ENCODE data around the gene SIPA1L3.

SIPA1L3 gene

DNA sequence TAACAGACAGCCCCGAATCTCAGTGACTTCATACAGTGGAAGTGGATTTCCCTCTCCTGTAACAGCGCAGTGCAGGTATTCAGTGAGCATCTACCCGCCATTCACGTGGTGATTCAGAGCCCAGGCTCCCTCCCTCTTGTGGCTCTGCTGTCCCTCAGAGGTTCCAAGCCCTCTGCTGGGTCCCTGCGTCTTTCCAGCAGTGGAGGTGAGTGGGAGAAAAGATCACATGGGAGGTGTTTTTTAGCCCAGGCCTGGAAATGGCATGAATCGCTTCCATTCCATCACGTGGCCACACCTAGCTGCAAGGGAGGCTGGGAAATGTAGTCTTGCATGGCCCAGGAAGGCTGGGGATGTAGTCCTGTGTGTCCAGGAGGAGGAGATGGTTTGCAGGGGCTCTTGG lies 255.6 kb downstream of the SIPA1L3 start:
- DNase-seq = no peak

DNA sequence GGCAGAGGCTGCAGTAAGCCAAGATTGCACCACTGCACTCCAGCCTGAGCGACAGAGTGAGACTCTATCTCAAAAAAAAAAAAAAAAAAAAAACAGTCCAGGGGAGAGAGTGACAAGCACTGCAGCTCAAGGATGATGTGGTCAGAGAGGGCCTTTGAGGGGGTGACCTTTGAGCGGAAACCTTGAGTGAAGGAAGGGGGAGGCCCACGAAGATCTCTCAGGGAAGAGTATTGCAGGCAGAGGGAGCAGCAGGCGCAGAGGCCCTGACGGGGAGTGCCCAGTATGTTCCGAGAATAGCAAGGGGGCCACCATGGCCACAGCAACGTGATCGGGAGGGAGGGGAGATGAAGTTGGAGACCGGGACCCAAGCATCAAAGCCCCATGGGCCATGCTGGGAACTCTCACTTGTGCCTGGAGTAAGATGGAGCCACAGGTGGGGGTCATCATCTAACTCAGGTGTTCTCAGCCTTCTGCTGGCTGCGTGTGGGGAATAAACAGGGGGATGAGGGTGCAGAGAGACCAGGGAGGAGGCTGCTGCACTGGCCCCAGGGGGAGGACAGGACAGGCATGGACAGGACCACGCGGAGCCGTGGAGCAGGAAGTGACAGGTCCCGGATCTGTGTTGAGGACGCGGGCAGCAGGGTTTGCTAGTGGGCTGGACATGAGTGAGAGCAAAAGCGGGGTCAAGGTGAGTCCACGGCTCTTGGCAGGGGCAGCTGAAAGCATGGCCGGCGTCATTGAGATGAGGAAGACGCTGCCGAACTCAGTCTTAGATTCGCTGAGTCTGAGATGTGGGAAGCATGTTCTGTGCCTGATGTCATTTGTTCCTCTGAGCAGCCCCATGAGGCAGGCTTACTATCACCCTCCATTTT lies 256.6 kb downstream of the SIPA1L3 start:
- no peak for DNase-seq

DNA sequence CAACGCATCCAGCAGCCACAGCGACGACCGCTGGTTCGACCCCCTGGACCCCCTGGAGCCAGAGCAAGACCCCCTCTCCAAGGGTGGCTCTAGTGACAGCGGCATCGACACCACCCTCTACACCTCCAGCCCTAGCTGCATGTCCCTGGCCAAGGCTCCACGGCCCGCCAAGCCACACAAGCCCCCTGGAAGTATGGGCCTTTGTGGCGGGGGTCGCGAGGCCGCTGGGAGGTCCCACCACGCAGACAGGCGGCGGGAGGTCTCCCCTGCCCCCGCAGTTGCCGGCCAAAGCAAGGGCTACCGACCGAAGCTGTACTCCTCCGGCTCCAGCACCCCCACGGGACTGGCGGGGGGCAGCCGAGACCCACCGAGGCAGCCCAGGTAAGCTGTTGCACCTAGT lies 257.5 kb downstream of the SIPA1L3 start:
- DNase-seq = no peak

DNA sequence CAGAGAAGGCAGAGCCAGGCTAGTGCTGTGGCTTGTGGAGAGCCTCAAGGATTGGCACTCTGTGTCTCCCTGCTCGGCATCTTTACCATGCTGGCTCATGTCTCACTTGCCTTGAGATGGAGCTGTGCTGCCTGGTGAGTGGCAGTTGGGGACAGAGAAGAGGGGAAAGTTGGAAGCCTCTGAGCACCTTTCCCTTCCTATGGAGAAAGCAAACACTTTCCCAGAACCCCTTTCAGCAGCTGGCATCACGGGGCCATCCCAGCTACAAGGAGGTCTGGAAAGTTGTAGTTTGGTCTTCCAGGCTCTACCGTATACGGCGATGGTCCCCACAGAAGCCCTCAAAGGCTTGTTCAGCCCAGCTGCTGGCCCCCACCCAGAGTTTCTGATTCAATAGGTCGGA lies 258.3 kb downstream of the SIPA1L3 start:
- DNase-seq = no peak

DNA sequence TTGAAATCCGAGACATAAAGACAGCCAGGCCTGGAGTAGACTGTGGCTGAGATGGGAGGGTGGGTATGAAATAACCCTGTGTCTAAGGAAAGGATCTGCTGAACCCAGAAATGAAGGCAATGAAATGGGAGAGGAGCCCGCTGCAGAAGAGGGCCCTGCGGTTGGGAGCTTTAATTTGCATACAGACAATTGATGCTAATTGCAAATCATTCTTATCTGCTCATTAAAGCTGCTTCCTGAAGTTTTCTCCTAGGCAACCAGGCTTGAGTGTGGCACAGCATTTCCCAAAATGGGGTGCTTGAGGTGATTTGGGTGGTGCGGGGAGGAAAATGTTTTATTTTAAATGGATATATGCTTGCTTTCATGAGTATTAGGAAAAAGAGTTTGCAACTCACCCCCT lies 261.6 kb downstream of the SIPA1L3 start:
- DNase-seq = no peak

DNA sequence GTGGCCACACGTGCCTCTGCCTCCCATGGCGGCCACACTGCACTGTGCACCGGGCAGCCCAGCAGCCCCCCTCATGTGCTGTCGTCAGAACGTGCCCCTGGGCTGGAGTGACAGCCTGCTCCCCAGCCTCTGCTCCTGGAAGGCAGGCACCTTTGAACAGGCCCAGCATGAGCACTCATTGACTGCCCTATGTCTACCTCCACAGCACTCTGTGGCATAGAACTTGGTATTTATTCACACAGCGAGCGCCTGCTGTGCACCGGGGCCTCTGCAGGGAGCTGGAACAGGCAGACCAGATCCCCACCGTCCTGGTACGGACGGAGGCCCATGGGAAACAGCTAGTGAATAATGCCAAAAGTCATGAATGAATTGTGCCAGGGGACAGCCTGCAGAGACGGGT lies 263.3 kb downstream of the SIPA1L3 start:
- DNase-seq = no peak

DNA sequence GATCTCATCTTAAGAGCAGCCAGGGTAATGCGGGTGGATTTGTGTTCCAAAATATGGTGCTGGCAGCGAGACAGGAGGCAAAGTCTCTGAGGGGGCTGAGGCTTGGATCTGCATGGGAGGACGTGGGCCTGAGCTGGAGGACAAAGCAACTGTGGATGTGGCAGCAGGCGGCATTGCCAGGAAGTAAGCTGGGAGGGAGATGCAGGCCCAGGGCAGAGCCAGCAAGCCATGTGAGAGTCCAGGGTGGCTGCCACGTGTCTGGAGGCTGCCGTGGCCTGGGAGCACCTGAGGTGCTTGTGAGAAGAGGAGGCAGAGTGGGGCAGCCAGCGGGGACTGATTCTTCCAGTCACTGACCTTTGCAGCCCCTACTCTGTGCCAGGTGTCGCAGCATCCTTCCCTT lies 265.0 kb downstream of the SIPA1L3 start:
- DNase-seq = no peak

DNA sequence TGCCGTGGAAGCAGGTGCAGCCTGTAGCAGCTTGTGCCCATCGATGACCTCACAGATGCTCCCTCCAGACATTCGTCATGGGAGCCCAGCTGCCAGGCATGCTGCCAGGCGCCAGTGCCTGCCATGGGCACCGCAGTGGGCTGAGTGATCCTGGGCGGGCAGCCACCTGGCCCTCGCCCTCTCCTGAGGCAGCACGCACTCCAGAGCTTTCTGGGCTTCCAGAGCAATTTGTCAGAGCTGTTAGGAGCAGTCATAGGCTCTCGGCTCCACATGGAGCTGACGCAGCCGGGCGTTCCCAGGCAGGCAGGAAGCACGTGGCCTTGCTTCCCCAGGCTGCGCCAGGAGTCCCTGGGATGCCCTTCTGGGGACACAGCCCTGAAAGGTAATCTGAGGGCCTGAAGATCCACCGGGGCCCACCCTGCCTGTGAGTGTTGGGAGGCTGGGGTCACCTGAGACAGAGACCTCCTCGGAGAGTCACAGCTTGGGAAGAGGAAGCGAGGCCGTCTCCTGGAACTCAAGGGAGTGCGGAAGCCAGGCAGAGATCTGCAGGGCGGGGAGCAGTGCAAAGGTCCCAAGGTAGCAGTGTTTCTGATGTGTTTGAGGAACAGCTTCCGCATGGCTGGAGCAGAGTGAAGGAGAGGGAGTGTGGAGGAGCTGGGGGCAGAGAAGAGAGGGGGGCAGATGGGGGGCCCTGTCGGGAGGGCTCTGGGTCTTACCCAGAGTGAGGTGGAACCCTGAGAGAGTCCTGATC lies 266.5 kb downstream of the SIPA1L3 start:
- DNase-seq = peak; percentile 85

DNA sequence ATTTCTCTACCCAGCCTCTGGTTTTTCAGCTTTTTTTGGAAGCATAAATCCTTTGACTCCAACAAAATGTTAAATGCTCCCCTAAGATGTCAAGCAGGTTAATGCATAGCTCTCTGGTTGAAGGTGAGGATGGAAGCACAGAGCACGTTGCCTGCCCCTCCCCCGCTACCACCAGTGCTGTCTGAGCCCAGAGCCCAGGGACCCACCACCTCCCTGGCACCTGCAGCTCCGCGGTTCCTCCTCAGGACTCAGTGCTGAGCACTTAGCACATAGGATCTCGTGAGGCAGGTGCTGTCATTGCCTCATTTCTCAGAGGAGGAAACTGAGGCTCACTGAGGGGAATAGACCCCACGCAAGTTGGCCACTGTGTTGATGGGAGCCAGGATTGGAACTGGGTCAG lies 268.4 kb downstream of the SIPA1L3 start:
- no peak for DNase-seq

DNA sequence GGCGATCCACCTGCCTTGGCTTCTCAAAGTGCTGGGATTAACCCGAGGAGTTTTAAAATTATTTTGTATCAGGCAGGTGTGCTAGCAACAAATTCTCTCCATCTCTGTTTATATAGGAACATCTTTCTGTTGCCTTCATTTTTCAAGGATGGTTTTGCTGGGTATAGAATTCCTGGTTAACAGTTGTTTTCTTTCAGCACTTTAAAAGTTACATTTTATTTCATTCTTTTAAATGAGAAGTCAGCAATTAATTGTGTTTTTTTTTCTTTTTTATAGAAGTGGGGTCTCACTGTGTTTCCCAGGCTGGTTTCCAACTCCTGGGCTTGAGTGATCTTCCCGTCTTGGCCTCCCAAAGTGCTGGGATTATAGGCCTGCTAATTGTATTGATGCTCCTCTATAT lies 273.1 kb downstream of the SIPA1L3 start:
- no peak for DNase-seq

DNA sequence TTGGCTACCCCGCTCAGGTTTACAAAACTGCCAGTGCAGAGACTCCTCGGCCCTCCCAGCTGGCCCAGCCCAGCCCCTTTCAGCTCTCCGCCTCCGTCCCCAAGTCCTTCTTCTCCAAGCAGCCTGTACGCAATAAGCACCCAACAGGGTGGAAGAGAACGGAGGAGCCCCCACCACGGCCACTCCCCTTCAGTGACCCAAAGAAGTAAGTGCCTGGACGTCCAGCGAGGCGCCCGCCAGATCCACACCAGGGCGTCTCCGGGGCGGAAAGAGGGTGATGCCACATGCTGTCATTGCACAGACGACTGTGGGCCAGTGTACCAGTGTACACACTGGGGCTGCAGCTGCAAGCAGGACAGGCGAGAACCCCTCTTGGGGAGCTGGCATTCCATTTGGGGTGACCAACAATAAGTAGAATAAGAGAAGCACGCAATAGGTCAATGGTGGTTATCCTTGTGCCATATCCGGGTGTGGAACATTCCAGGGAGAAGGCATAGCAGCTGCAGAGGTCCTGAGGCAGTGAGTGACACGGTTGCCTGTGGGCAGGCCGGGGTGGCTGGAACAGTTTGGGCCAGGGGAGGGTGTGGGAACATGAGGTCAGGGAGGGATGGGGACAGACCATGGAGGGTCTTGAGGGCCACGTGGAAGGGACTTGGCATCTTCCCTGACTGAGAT lies 275.7 kb downstream of the SIPA1L3 start:
- no peak for DNase-seq

DNA sequence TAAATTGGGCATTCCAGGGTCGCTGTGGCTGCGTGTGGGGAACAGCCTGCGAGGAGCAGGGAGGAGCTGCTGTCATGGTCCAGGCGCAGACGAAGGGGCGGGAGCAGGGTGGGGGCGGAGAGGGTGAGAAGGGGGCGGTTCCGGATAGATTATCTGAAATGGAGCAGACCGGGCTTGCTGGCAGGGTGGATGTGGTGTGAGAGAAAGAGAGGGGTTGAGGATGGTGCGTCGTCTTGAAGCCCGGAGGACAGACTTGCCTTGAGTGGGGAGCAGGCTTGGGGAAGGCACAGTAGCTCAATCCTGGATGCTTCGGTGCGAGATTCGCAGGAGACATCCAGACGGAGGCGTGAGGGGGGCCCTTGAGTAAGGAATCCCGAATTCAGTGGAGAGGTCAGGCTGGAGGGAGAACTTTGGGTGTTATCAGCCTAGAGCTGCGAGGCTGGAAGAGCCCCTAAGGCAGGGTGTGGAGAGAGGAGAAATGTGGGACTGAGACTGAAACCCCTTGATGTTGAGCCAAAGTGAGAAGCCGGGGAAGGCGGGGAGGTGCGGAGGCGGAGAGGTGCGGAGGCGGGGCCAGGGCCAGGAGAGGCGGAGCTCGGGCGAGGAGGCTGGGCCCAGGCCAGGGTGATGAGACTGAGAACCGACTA lies 276.4 kb downstream of the SIPA1L3 start:
- DNase-seq = no peak

DNA sequence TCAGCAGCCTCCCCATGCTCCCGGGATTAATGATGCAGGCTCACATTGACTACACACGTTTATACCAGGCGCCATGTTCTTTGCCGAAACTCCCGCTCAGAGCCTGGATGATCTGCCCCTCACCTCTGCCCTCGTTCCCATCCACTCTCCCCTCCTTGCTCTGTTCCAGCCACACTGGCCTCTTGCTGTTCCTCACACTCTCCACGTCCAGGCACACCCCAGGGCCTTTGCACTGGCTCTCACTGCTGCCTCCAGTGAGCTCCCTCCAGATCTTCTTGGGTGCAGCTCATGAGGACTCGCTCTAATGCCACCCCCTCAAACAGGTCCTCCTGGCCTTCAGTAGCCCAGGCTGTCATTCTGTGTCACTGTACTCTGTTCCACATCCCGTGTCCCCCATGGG lies 277.8 kb downstream of the SIPA1L3 start:
- DNase-seq = no peak

DNA sequence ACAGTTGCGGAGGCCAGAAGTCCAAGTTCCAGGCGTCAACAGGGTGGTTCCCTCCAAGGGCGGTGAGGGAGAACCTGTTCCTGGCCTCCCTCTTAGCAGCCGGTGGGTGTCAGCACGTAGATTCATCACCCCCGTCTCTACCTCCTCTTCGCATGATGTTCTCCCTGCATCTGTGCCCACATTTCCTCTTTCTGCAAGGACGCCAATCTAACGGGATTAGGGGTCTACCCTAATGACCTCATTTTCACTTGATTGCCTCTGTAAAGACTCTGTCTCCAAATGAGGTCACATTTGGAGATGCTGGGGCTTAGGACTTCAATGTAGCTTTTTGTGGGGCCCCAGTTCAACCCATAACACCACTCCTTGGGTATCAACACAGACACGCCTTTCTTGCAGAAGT lies 278.6 kb downstream of the SIPA1L3 start:
- no peak for DNase-seq

DNA sequence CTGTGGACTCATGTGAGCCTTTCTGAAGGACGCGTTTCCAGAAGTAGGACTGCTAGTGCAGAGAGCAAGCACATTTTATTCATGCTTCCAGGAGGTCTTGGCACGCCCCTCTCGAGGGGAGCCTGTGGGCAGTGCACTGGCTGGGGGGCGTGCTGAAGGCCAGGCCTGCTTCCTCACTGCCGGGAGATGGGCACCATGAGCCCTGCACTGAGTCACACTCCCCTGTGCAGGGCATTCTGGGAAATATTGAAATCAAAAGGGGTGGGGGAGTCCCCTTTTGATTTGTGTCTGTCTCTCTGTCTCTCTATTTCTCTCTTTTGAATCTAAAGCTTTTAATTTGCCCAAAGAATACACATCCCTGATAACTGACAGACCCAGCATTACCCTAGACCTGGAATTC lies 283.1 kb downstream of the SIPA1L3 start:
- no peak for DNase-seq

DNA sequence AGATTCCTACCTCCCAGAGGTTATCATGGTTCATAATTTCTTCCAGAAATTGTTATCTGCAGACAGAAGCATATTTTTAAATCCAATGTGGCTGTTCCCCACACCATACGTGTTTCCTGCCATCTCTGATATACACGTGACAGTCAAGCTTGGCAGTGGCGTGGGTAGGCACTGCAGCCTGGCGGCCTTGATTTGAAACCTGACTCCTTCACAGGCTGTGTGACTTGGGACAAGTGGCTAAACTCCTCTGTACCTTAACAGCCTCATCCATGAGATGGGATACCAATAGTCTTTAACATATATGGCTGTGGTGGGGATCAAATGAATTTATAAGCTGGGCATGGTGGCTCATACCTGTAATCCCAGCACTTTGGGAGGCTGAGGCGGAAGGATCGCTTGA lies 283.8 kb downstream of the SIPA1L3 start:
- no peak for DNase-seq

DNA sequence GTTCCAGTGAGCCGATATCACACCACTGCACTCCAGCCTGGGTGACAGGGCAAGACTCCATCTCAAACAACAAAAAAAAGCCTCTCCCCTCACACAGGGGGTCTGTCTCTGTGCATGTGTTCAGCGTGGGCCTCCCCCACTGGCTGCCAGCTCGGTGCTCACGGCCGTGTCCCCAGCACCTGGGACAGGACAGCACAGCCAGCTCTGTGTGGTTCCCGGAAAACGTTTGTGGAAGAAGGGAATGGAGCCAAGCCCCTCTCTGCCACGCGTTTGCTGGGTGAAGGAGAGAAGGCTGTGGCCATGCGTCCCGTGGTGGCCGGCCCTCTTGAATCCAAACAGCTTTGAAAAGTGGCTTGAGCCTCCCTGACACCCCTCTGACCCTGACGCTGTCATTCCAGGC lies 284.7 kb downstream of the SIPA1L3 start:
- no peak for DNase-seq

DNA sequence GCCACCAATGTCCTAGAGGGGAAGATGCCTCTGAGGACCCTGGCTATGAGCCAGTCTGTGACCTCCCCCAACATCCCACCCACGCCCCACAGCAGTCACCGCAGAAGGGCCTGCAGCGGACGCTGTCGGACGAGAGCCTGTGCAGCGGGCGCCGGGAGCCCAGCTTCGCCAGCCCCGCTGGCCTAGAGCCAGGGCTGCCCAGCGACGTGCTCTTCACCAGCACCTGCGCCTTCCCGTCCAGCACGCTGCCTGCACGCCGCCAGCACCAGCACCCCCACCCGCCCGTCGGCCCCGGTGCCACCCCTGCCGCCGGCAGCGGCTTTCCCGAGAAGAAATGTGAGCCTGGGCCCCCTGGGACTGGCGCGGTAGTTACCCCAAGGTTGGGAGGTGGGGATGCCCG lies 286.4 kb downstream of the SIPA1L3 start:
- DNase-seq = peak; percentile 60

DNA sequence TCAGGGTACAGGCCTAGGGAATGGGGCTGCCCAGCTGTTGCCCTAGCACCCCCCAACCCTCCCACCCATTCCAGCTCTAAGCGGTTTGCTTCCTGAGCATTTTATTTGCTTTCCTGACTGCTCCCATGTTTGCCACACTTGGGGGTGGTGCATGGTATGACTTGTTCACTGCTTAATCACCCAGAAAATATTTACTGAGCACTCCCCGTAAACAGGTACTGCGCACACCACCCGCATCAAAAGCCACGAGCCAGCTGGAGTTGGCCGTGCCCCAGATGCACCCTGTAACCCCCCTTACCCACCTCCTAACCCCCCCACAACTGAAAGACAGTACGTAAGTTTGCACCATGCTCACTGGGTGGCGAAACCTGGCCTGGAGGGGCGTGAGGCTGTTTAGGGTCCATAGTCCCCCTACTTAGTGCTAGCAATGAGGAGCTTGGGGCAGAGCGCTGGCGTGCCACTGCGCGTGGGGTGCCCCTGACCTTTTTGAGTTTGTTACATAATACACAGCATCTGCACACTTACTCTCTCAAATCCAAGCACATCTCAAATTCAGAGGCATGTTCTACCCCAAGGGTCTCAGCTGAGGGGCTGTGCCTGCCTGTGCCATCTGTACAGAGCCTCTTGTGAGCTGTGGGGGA lies 287.2 kb downstream of the SIPA1L3 start:
- DNase-seq = peak; percentile 90

DNA sequence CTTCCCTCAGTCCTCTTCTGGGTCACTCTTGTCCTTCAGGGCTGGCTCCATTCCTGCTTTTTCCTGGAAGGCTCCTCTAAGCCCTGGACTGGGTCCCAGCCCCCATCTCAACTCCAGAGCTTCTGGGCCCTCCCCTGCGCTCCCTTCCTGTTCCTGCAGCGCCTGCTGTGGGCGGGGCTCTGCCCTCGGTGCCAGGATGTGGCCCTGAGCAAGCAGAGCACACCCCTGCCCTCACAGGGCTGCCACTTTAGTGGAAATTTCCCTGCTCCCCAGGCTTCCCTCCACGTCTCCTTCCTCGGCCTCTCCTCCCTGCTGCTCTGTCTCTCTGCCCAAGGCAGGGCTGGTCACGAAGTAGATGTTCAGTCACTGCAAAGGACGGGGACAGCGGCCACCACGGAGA lies 288.2 kb downstream of the SIPA1L3 start:
- DNase-seq = no peak

DNA sequence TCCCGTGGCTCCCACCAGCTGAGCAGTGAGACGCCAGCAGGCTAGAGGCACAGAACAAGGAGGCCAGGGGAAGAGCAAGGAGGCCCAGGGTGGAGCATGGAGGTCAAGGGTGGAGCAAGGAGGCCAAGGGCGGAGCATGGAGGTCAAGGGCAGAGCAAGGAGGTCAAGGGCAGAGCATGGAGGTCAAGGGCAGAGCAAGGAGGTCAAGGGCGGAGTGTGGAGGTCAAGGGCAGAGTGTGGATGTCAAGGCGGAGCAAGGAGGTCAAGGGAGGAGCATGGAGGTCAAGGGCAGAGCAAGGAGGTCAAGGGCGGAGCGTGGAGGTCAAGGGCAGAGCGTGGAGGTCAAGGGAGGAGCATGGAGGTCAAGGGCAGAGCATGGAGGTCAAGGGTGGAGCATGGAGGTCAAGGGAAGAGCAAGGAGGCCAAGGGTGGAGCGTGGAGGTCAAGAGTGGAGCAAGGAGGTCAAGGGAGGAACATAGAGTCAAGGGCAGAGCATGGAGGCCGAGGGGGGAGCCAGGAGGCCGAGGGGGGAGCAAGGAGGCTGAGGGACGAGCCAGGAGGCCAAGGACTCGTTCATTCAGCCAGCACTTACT lies 289.3 kb downstream of the SIPA1L3 start:
- DNase-seq = no peak

DNA sequence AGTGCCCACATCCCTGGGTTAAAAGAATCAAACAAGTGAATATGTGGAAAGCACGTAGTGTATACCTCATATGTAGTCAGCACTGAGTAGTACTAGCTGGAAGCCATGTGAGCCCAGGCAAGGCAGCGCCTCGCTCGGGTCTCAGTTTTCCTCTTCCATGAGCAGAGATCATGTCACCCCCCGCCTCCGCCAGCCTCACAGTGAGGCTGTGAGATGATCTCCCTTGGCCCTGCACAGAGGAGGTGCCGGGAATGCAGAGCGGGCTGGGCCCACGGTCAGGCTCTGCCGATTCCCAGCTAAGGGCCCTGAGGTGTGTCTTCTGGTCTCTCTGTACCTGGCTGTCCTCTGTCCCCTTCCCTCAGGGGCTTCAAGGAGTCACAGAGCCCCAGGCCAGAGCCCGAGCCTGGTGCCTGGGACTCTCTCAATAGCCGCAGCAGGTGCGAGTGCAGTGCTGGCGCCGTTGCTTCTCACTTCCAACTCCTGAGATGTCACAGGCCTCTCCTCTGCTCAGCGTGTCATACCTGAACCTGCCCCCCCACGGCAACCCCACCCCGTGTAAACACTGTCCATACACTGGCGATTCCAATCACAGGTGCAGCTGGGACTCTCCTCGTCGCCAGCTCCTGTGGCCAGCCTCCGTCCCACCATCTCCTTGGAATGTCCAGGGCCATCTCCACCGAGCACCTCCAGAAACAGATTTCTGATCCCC lies 290.1 kb downstream of the SIPA1L3 start:
- no peak for DNase-seq
